ENCODE data around the gene CALCOCO2.
"Not testable (repeated sequence)": the region's sequence is repeated elsewhere in the genome, so short reads cannot be mapped to it uniquely, and the experiment has no call there.

CALCOCO2 gene

GRCh38 chr17:48825446-48826381, 5.1 kb upstream of the CALCOCO2 start:
- DNase-seq, result no peak

GRCh38 chr17:48831549-48831883, 681 bp downstream of the CALCOCO2 start:
- DNase-seq, result no peak

- no peak for DNase-seq
Observed at GRCh38 chr17:48834973-48835372, 4.1 kb downstream of the CALCOCO2 start.

- DNase-seq, result no peak
Observed at GRCh38 chr17:48835971-48836370, 5.1 kb downstream of the CALCOCO2 start.

GRCh38 chr17:48837458-48837857, 6.6 kb downstream of the CALCOCO2 start:
- not testable (repeated sequence) for DNase-seq

- no peak for DNase-seq
Observed at GRCh38 chr17:48840441-48840840, 9.6 kb downstream of the CALCOCO2 start.

GRCh38 chr17:48841395-48841831, 10.6 kb downstream of the CALCOCO2 start:
- DNase-seq, result no peak

- no peak for DNase-seq
Observed at GRCh38 chr17:48842746-48843145, 11.9 kb downstream of the CALCOCO2 start.

- DNase-seq, result no peak
Observed at GRCh38 chr17:48843187-48843900, 12.5 kb downstream of the CALCOCO2 start.

GRCh38 chr17:48850792-48851323, 20.0 kb downstream of the CALCOCO2 start:
- no peak for DNase-seq

- no peak for DNase-seq
Observed at GRCh38 chr17:48854774-48855476, 24.1 kb downstream of the CALCOCO2 start.

GRCh38 chr17:48856122-48856821, 25.4 kb downstream of the CALCOCO2 start:
- no peak for DNase-seq

GRCh38 chr17:48860034-48860433, 29.2 kb downstream of the CALCOCO2 start:
- no peak for DNase-seq

GRCh38 chr17:48860456-48860855, 29.6 kb downstream of the CALCOCO2 start:
- no peak for DNase-seq

GRCh38 chr17:48868916-48869500, 38.2 kb downstream of the CALCOCO2 start:
- DNase-seq, result no peak

GRCh38 chr17:48869821-48870318, 39.0 kb downstream of the CALCOCO2 start:
- DNase-seq, result no peak

- no peak for DNase-seq
Observed at GRCh38 chr17:48871035-48871550, 40.3 kb downstream of the CALCOCO2 start.

- peak; percentile 54 for DNase-seq
Observed at GRCh38 chr17:48871551-48872351, 40.9 kb downstream of the CALCOCO2 start.

- DNase-seq, result not testable (repeated sequence)
Observed at GRCh38 chr17:48872409-48872808, 41.6 kb downstream of the CALCOCO2 start.

GRCh38 chr17:48873209-48873608, 42.4 kb downstream of the CALCOCO2 start:
- DNase-seq, result no peak
